ENCODE results near the gene RIC8A.

- no peak for TF ChIP-seq HCFC1 (IDR thresholded peaks at IDR 0.05; ENCODE audit: low read length)
- no peak for TF ChIP-seq ATF2 (IDR thresholded peaks at IDR 0.05; ENCODE audit: low read length)
- TF ChIP-seq ZNF274 (IDR thresholded peaks at IDR 0.05; ENCODE audit: insufficient read depth, insufficient read length), result no peak
- no peak for TF ChIP-seq NR2C2 (IDR thresholded peaks at IDR 0.05; ENCODE audit: borderline replicate concordance, control insufficient read depth, insufficient read length, low read depth)
These were observed 8.1 kb downstream of the RIC8A start for GRCh38 chr11:215581-216037.
